Stimulated activated CD4-positive, alpha-beta T cell treated with anti-CD3 and anti-CD28 coated beads, Interleukin-1b, Interleukin-23, amount 100 ng/mL, for 1 hour (primary cell): ENCODE measurements around the gene ITGB7.

ENCODE experiments used
- DNase-seq, 2 donors: peaks; one replicate each; pipeline ENCODE4 v3.0.0-alpha.2; 2020; ENCODE audit warnings: low read depth in 2 of 2

ITGB7 gene

GRCh38 chr12:53198486-53199110 is 8.5 kb downstream of the ITGB7 start:
- DNase-seq = no peak

GRCh38 chr12:53197011-53197640 is 9.9 kb downstream of the ITGB7 start:
- no peak for DNase-seq

DNA sequence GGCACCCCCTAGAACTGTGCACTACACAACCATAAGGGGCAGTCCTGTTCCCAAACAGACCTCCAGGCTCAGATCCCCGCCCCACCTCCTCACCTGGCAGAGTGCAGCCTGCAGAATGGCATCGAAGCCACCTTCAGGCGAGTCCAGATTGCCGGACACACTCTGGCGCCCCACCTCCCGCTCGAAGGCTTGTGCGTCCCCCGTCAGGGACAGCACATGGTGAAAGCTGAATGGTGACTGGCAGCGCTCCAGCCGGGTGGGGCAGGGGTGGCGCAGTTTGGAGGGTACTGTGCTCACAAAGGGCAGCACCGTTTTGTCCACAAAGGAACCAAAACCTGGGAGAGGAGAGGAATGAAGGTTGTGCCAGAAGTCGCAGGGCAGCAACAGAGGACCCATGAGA is 10.6 kb downstream of the ITGB7 start:
- DNase-seq = no peak

DNA sequence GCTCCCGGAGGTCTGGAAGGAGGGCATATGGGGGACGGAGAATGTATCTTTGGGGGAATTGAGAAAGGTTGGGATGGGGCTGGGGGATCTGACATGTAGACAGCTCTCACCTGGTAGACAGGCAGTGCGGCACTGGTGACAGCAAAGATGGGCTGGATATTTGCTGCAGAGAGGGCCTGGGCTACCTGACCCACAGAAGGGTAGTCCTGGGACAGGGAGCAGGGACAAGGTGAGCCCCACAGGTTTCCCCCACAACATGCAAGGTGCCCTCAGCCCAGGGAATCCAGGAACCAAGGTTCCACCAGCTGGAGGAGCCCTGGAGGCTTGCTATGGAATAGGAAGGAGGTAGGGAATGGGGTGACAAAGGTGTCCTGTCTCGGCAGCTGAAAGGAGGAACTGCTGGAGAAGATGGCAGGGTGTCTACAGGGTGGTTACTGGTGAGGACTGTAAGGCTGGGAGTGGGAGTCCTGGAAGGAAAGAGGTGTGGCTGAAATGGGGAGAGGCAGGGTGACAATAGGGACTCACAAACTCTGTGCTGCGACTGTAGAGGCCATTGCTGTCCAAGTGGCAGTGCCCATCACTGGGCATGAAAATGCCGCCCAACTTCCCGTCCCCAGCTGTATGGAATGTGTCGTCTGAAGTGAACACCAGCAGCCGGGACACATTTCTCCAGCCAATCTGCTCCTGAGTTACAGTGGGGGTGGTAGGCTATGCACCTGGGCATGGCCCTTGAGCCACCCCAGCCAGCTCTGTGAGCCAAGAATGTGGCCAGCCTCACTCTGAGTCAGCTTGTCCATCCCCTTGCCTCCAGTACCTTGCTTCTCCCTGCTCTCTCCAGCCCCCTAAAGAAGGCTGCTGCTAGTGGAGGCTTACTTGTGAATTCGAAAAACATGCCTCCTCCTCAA is 11.3 kb downstream of the ITGB7 start:
- no peak for DNase-seq

DNA sequence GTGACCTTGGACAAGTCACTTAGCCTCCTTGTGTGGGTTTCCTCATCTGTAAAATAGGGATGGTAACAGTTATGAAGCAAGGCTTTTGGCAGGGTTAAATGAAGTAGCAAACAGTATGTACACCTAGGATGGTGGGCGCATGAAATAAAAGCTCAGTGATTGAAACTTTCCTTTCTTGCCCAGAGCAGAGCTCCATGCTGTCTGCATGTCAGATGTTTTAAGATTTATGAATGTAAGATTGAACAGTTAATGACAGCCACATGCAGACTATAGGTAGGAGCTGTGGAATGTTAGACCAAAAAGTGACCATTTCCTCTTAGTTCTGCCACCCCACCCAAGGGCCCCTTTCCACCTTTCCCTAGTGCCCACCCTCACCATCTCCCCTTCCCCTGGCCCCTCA is 12.1 kb downstream of the ITGB7 start:
- no peak for DNase-seq

GRCh38 chr12:53193985-53194716 is 12.9 kb downstream of the ITGB7 start:
- no peak for DNase-seq

DNA sequence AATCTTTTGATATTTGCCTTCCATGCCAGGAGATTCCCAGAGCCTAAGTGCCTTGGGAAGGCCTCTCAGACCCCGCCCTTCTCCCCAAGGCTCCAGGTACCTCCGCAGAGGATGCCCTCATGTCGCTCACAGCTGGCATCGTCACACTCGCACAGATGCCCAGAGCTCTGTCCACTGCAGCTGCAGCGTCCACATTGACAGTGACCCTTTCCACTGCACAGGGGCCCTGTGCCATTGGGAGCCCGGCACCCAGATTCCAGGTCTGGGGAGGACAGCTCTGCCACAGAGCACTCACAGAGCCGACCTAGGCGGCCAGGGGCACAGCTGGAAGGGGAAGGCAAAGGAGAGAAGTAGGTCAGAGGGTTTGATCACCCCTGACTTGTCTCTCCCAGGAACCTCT is 14.0 kb downstream of the ITGB7 start:
- DNase-seq = no peak

- no peak for DNase-seq
Observed at GRCh38 chr12:53192531-53193021, 14.5 kb downstream of the ITGB7 start.

DNA sequence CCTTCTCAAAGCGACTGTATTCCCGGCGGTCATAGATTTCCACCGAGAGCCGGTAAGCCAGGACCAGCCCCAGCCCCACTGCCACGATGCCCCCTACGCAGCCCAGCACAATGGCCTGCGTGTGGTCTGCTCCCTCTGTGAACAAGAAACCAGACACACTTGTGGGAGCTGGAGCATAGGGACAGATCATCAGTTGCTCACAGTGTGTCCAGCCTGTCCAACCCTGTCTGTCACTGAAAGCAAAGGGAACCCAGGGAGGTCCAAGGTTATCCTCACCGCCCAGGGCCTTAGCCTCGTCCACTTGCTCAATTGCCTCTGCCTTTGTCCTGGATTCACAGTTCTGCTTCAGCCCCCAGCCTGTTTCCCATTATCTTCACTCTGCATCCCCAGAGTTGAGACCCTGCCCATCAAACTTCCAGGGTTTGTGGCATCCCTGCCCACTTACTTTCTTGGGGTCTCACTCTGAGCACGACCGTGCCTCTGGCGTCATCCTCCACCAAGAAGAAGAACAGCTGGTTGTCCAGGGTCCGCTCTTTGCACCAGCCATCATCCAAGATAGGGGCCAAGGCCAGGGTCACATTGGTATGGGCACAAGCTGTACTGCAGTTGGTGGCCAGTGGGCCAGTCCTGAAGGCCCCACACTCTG is 15.0 kb downstream of the ITGB7 start:
- DNase-seq = no peak

DNA sequence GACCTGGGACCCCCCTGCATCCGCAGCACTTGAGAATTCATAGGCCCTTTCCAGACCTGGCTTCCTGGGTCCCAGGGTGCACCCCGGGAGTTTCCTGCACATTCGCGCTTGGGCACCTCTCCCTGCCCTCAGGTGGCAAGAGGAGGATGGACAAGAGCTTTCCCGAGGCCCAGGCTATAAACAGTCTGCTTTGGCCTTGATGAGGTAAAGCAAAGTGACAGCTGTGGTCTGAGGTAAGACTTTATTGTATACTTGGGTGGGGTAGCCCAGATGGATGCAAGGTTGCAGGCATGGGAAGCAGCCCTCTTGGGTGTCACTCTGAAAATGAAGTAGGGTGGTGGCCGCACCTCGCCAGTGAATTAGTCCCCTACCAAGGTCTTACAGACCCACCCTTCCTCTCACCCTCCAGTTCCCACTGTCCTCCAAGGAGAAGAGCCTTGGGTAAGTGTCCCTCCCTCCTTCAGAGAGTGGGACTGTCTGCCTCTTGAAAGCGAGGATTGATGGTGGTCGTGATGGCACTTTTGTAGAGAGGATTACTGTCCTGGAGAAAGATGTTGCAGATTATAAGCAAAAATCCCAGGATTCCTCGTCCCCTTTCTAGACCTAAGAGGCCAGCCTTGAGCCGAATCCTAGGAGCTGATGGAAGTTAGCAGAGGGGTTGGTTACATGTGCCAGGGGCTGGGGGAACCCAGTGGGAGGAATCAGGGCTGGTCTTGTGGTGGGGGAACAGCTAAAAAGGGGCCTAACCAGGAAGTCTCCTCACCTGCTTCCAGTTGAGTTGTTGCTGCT is 15.8 kb downstream of the ITGB7 start:
- no peak for DNase-seq

DNA sequence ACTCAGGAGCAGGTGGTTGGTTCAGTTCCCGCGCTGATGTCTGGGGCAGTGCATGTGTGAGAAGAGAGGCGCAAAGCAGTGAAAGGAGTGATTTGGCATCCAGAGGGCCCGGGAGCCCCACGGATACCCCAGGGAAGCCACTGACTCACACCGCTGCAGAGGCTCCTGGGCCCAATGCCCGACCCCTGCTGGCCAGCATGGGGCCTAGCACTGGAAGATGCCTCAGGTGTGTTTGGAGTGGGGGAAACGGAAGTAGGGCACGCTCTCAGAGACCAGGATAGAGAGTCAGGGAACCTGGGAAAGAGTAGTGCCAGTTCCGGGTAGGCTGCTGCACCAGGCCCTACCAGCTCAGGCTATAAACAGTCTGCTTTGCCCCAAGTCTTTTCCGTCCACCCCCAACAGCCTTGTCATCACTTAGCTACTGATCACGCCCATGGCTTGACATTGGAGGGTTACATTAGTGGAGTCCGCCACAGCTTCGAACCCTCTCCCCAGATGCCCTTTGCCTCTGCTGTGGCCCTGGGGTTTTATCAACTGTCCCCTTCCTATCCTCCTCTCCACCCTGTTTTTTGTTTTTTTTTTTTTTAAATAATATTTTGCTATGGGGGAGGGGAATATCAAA is 16.8 kb downstream of the ITGB7 start:
- DNase-seq = peak in 1 of 2 donors; percentile 20

DNA sequence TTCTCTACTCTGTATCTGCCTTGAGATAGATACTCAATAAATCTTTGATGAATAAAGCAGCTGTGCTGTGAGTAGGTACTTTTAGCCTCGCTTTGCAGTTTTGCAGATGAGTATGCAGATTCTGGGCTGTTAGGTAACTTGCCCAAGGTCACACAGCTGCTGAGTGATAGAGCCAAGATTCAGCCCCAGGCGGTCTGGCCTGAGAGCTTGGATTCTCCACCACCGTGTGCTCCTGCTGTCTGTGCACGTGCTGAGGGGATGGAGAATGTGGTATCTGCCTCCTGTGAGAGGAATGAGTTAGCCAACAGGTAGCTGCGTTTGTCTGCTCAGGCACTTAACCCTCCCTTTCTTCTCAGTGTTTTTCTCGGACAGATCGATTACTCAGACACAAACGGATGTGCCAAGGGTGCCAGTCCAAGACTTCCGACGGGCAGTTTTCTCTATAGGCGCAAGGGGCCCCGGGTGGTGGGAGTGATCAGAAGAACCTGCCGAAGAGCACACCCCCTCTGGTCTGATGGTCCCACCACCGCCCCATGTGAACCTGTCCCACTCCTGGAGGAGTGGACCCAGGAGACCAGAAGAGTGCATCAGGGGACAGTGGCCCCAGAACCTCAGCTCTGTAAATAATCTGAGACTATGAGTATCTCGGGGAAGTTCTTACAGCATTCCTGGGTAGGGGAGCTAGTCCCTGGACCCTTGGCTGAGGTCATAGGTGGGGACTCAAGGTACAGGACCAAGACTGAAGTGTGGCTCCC is 19.7 kb downstream of the ITGB7 start:
- no peak for DNase-seq

DNA sequence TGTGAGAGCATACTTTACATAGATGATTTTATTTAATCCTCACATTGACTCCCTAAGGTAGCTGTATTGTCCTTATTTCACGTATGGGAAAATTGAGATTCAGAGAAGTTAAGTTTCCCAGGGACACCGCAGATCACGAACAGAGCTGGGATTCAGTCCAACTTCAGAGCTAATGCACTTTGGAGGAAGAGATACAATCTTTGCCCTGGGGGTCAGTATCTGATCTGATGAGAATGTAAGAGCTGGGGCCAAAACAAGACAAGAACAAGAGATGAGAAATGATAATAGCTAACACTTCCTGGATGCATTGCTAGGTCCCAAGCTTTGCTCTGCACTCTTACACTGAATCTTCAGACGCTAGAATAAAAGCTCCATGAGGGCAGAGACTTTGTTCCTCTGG is 20.3 kb downstream of the ITGB7 start:
- no peak for DNase-seq

- DNase-seq = no peak
Observed at GRCh38 chr12:53185582-53186153, 21.4 kb downstream of the ITGB7 start.

- DNase-seq = no peak
Observed at GRCh38 chr12:53184828-53185227, 22.2 kb downstream of the ITGB7 start.

GRCh38 chr12:53182903-53183302 is 24.1 kb downstream of the ITGB7 start:
- DNase-seq = no peak

GRCh38 chr12:53181935-53182334 is 25.1 kb downstream of the ITGB7 start:
- DNase-seq = no peak

GRCh38 chr12:53180931-53181645 is 26.0 kb downstream of the ITGB7 start:
- peak; percentile 50 to 64 for DNase-seq
